ENCODE results near the gene CPTP. TPM values are rescaled to one million over a fixed set of nuclear protein-coding genes. Genes with fewer than 3 reads are reported as not detected.

CPTP gene
- total RNA-seq, 1 donor from 2014 or later: 71.3 TPM

DNA sequence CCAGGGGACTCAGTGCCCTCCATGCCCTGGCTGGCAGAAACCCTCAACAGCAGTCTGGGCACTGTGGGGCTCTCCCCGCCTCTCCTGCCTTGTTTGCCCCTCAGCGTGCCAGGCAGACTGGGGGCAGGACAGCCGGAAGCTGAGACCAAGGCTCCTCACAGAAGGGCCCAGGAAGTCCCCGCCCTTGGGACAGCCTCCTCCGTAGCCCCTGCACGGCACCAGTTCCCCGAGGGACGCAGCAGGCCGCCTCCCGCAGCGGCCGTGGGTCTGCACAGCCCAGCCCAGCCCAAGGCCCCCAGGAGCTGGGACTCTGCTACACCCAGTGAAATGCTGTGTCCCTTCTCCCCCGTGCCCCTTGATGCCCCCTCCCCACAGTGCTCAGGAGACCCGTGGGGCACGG is 3.7 kb downstream of the CPTP start:
- peaks cover 8 to 16% of the 10 kb centered on the region in 2 donors for H3K4me1 ChIP-seq
- H3K4me3 ChIP-seq: no peak overlapping the region
- H3K36me3 ChIP-seq: peaks cover 13 to 21% of the 10 kb centered on the region in 2 donors
- H3K27me3 ChIP-seq: no peaks in the 10 kb centered on the region
- TF ChIP-seq, protein P1, sequence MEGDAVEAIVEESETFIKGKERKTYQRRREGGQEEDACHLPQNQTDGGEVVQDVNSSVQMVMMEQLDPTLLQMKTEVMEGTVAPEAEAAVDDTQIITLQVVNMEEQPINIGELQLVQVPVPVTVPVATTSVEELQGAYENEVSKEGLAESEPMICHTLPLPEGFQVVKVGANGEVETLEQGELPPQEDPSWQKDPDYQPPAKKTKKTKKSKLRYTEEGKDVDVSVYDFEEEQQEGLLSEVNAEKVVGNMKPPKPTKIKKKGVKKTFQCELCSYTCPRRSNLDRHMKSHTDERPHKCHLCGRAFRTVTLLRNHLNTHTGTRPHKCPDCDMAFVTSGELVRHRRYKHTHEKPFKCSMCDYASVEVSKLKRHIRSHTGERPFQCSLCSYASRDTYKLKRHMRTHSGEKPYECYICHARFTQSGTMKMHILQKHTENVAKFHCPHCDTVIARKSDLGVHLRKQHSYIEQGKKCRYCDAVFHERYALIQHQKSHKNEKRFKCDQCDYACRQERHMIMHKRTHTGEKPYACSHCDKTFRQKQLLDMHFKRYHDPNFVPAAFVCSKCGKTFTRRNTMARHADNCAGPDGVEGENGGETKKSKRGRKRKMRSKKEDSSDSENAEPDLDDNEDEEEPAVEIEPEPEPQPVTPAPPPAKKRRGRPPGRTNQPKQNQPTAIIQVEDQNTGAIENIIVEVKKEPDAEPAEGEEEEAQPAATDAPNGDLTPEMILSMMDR (IDR thresholded peaks at IDR 0.05): no peak
- no peak for DNase-seq (ENCODE audit: low spot score in 2 of 2)
- intact Hi-C loops (cut with DNase I): no loop called here
- no peak overlapping the region for H3K27ac ChIP-seq
- H3K9me3 ChIP-seq: no peaks in the 10 kb centered on the region

DNA sequence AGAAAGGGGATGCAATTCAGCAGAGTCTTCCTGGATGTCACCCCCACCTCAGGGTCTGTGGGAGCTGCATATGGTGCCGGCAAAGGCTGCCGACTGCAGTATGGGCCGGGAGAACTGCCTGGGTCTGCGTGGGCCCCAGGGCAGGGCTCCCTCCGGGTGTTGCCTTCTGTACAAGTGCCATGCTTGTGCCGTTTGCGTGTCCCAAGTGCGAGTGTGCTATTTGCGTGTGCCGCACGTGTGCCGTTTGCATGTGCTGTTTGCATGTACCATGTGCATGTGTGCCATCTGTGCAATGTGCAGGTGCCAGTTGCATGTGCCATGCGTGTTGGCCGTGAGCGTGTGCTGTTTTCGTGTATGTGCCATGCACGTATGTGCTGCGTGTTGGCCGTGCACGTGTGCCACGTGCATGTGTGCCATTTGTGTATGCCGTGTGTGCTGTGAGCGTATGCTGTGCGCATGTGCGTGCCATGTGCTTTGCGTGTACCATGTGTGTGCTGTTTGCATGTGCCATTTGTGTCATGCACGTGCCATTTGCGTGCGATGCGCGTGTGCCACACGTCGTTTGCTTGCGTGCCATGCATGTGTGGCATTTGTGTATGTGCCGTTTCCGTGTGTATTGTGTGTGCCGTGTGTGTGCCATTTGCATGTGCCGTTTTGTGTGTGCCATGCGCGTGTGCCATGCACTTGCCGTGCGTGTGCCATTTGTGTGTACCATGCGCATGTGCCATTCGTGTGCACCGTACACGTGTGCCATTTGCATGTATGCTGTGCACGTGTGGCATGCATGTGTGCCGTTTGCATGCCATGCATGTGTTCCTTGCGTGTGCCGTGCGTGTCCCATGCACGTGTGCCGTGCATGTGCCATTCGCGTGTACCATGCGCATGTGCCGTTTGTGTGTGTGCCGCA is 5.0 kb downstream of the CPTP start:
- intact Hi-C loops (cut with DNase I): no loop called here
- TF ChIP-seq, protein P1 (IDR thresholded peaks at IDR 0.05): no peak
- Histone ChIP-seq H3K4me3 (no peak overlapping the region), H3K27ac (no peak overlapping the region), H3K4me1 (peaks cover 8 to 11% of the 10 kb centered on the region in 2 donors), H3K9me3 (no peaks in the 10 kb centered on the region), H3K36me3 (peaks cover 13 to 21% of the 10 kb centered on the region in 2 donors), H3K27me3 (no peaks in the 10 kb centered on the region)
- DNase-seq (ENCODE audit: low spot score in 2 of 2): no peak

DNA sequence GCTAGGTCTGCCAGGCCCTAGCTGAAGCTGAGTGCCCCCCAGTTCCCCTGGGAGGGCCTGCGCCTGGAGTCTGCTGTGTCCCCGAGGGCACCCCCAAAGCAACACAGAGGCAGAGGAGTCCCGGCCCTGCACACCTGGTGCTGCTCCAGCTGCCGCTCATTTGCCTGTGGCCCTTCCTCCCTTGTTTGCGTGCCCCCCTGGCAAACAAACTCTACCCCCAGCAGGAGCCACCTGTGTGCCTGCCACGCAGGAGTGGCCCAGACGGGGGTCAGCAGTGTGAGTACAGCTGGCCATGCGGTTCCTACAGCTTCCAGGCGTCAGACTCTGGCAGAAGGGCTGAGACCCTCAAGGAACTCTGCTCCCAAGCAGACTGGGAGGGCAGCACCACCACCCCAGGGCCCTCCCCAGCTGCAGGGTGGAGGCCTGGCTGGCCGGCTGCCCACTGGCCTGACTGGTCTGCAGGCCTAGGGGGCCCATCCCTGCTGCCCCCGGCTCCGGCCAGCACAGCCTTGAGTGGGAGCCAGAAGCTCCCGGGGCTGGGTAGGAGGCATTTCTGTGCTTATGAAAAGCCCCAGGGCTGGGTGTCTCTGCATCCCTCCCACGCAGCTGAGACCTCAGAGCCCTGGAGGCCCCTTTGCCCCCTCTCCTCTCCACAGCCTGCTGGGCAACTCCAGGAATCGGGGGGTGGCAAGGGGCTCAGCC is 5.9 kb downstream of the CPTP start:
- peaks cover 13 to 22% of the 10 kb centered on the region in 2 donors for H3K36me3 ChIP-seq
- no peak overlapping the region for H3K4me3 ChIP-seq
- no peaks in the 10 kb centered on the region for H3K9me3 ChIP-seq
- H3K27ac ChIP-seq: no peak overlapping the region
- DNase-seq (ENCODE audit: low spot score in 2 of 2): no peak
- peaks cover 3 to 5% of the 10 kb centered on the region in 2 donors for H3K4me1 ChIP-seq
- TF ChIP-seq, protein P1 (IDR thresholded peaks at IDR 0.05): no peak
- no peaks in the 10 kb centered on the region for H3K27me3 ChIP-seq
- intact Hi-C loops (cut with DNase I): no loop called here

DNA sequence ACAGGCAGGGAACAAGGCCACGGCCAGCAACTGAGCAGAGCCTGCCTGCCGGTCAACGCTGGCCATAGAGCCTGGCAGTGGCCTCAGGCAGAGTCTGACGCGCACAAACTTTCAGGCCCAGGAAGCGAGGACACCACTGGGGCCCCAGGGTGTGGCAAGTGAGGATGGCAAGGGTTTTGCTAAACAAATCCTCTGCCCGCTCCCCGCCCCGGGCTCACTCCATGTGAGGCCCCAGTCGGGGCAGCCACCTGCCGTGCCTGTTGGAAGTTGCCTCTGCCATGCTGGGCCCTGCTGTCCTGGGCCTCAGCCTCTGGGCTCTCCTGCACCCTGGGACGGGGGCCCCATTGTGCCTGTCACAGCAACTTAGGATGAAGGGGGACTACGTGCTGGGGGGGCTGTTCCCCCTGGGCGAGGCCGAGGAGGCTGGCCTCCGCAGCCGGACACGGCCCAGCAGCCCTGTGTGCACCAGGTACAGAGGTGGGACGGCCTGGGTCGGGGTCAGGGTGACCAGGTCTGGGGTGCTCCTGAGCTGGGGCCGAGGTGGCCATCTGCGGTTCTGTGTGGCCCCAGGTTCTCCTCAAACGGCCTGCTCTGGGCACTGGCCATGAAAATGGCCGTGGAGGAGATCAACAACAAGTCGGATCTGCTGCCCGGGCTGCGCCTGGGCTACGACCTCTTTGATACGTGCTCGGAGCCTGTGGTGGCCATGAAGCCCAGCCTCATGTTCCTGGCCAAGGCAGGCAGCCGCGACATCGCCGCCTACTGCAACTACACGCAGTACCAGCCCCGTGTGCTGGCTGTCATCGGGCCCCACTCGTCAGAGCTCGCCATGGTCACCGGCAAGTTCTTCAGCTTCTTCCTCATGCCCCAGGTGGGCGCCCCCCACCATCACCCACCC is 6.7 kb downstream of the CPTP start, which contains the start of gene TAS1R3:
Gene TAS1R3, plus strand, starts transcription at position 213 of the 898 bp plus-strand sequence. Its CDS starts 66 bp downstream, at position 279.
- H3K27me3 ChIP-seq: no peaks in the 10 kb centered on the region
- no peak within 1 kb of the TSS for H3K4me3 ChIP-seq
- H3K9me3 ChIP-seq: no peaks in the 10 kb centered on the region
- intact Hi-C loops (cut with DNase I): no loop called here
- TF ChIP-seq, protein P1 (IDR thresholded peaks at IDR 0.05): no peak
- no peaks in the 10 kb centered on the region for H3K4me1 ChIP-seq
- no peak within 1 kb of the TSS for H3K27ac ChIP-seq
- DNase-seq (ENCODE audit: low spot score in 2 of 2): no peak
- H3K36me3 ChIP-seq: peaks cover 18 to 30% of the 10 kb centered on the region in 2 donors
